Tibial nerve (tissue), 4 donors: ENCODE measurements around the gene VCAN. TPM values are rescaled to one million over a fixed set of nuclear protein-coding genes. Genes with fewer than 3 reads are reported as not detected.

Source experiments
- DNase-seq, 2 donors: peaks; one replicate each; pipeline ENCODE4 v3.0.0-alpha.2; 2019; ENCODE audit warnings: low spot score in 2 of 2
- H3K27ac ChIP-seq, 4 donors: fragments of 200-600 bp; sonication (generic) in 3 of 4; one replicate each; pipeline ENCODE4 v1.5.1; 2017 to 2019; ENCODE audit warnings: mild to moderate bottlenecking in 1 of 4
- H3K27me3 ChIP-seq, 2 donors: fragments of 200-600 bp; sonication (generic) in 1 of 2; one replicate each; pipeline versions ENCODE4 v1.5.1 to v1.6.0; 2017 to 2019
- H3K36me3 ChIP-seq, 3 donors: fragments of 200-600 bp; sonication (generic); one replicate each; pipeline ENCODE4 v1.5.1; 2018 to 2019
- H3K4me1 ChIP-seq, 4 donors: fragments of 200-600 bp; sonication (generic) in 3 of 4; one replicate each; pipeline ENCODE4 v1.5.1; 2017 to 2019
- H3K4me3 ChIP-seq, 4 donors: fragments of 200-600 bp; sonication (generic) in 3 of 4; one replicate each; pipeline ENCODE4 v1.5.1; 2017 to 2019; ENCODE audit warnings: mild to moderate bottlenecking in 1 of 4, moderate library complexity in 1 of 4
- H3K9me3 ChIP-seq, 4 donors: fragments of 200-600 bp; sonication (generic) in 3 of 4; one replicate each; pipeline ENCODE4 v1.5.1; 2017 to 2019
- CTCF ChIP-seq, 5 experiments: fragments of 200-600 bp in 3 of 5; fragments of 450-650 bp in 2 of 5; sonication (generic) in 3 of 5; IDR thresholded peaks; one replicate each; pipeline ENCODE4 v1.5.1; 2016 to 2019; ENCODE audit warnings: antibody characterized with exemption in 5 of 5, mild to moderate bottlenecking in 3 of 5, moderate library complexity in 2 of 5
- EP300 ChIP-seq, 2 donors: sonication (generic); formaldehyde crosslinking; IDR thresholded peaks; one replicate each; pipeline ENCODE4 v1.6.1; 2017; ENCODE audit warnings: antibody characterized with exemption in 2 of 2, mild to moderate bottlenecking in 1 of 2
- POLR2A ChIP-seq, 2 donors: fragments of 450-650 bp; IDR thresholded peaks; one replicate each; pipeline ENCODE4 v1.6.1; 2017; ENCODE audit warnings: antibody characterized with exemption in 2 of 2, mild to moderate bottlenecking in 2 of 2, moderate library complexity in 2 of 2
- WGBS, 2 donors: methylation state at CpG; one replicate each; pipeline ENCODE4 v1.1.5; 2018; 5-methylcytosine and 5-hydroxymethylcytosine counted together
- total RNA-seq, 4 donors: library from RNA; depleted of rRNA; stranded (reverse); fragments of >200 nt; gene quantifications; one replicate each; pipeline ENCODE4 v1.1.0, GENCODE V29; 2016

VCAN gene
- total RNA-seq, 4 donors from 2014 or later = 45.7 to 145 (median 65.4) TPM

GRCh38 chr5:83440826-83441225, 30.7 kb upstream of the VCAN start:
- Histone ChIP-seq H3K4me3 (no peak overlapping the region), H3K4me1 (peaks cover 0 to 3% (median 0%) of the 10 kb centered on the region in 4 donors), H3K27ac (no peak overlapping the region), H3K36me3 (no peaks in the 10 kb centered on the region), H3K27me3 (no peaks in the 10 kb centered on the region), H3K9me3 (no peaks in the 10 kb centered on the region)
- no peak for DNase-seq
- 84 to 92% methylated on average over 2 of the region's 2 CpGs for WGBS, 2 donors
- no peak for TF ChIP-seq EP300 (IDR thresholded peaks at IDR 0.05)
- no peak for TF ChIP-seq POLR2A (IDR thresholded peaks at IDR 0.05)
- TF ChIP-seq CTCF (IDR thresholded peaks at IDR 0.05) = no peak

GRCh38 chr5:83441747-83442146, 29.8 kb upstream of the VCAN start:
- H3K27ac ChIP-seq = no peak overlapping the region
- TF ChIP-seq CTCF (IDR thresholded peaks at IDR 0.05) (no peak), EP300 (IDR thresholded peaks at IDR 0.05) (no peak), POLR2A (IDR thresholded peaks at IDR 0.05) (no peak)
- whole genome bisulfite sequencing, 2 donors = 84 to 89% methylated on average over 4 of the region's 4 CpGs
- H3K27me3 ChIP-seq = no peaks in the 10 kb centered on the region
- no peaks in the 10 kb centered on the region for H3K9me3 ChIP-seq
- no peaks in the 10 kb centered on the region for H3K36me3 ChIP-seq
- DNase-seq = no peak
- H3K4me1 ChIP-seq = peaks cover 0 to 7% (median 0%) of the 10 kb centered on the region in 4 donors
- H3K4me3 ChIP-seq = no peak overlapping the region

GRCh38 chr5:83443534-83443933, 28.0 kb upstream of the VCAN start:
- no peak for DNase-seq
- 88 to 89% methylated on average over 3 of the region's 3 CpGs for WGBS, 2 donors
- no peaks in the 10 kb centered on the region for H3K9me3 ChIP-seq
- no peak overlapping the region for H3K4me3 ChIP-seq
- no peak overlapping the region for H3K27ac ChIP-seq
- TF ChIP-seq EP300 (IDR thresholded peaks at IDR 0.05) (no peak), CTCF (IDR thresholded peaks at IDR 0.05) (no peak), POLR2A (IDR thresholded peaks at IDR 0.05) (no peak)
- H3K27me3 ChIP-seq = no peaks in the 10 kb centered on the region
- no peaks in the 10 kb centered on the region for H3K36me3 ChIP-seq
- peaks cover 0 to 7% (median 0%) of the 10 kb centered on the region in 4 donors for H3K4me1 ChIP-seq

GRCh38 chr5:83444445-83444844, 27.1 kb upstream of the VCAN start:
- no peaks in the 10 kb centered on the region for H3K36me3 ChIP-seq
- TF ChIP-seq CTCF (IDR thresholded peaks at IDR 0.05) = no peak
- no peak for TF ChIP-seq EP300 (IDR thresholded peaks at IDR 0.05)
- TF ChIP-seq POLR2A (IDR thresholded peaks at IDR 0.05) = no peak
- 96 to 97% methylated on average over 2 of the region's 2 CpGs for WGBS, 2 donors

GRCh38 chr5:83446253-83446947, 25.1 kb upstream of the VCAN start:
- Histone ChIP-seq H3K4me1 (peaks cover 0 to 7% (median 0%) of the 10 kb centered on the region in 4 donors), H3K27me3 (no peaks in the 10 kb centered on the region), H3K4me3 (no peak overlapping the region), H3K36me3 (no peaks in the 10 kb centered on the region), H3K9me3 (no peaks in the 10 kb centered on the region), H3K27ac (no peak overlapping the region)
- DNase-seq = no peak
- TF ChIP-seq CTCF (IDR thresholded peaks at IDR 0.05) = no peak
- TF ChIP-seq POLR2A (IDR thresholded peaks at IDR 0.05) = no peak
- no peak for TF ChIP-seq EP300 (IDR thresholded peaks at IDR 0.05)
- WGBS, 2 donors = 54 to 55% methylated on average over 4 of the region's 4 CpGs

More at GRCh38 chr5:83444445-83444844, 27.1 kb upstream of the VCAN start:
- H3K27ac ChIP-seq = no peak overlapping the region
- H3K27me3 ChIP-seq = no peaks in the 10 kb centered on the region
- H3K4me3 ChIP-seq = no peak overlapping the region
- H3K4me1 ChIP-seq = peaks cover 0 to 7% (median 0%) of the 10 kb centered on the region in 4 donors
- H3K9me3 ChIP-seq = no peaks in the 10 kb centered on the region
- DNase-seq = no peak
